Activated gamma-delta T cell treated with anti-CD3 and anti-CD28 coated beads, Interleukin-2, amount 50 U/mL, for 16 hours (primary cell): ENCODE results near the gene ACOD1.

ENCODE experiments used
- DNase-seq: peaks from one replicate; pipeline ENCODE4 v3.0.0-alpha.2; 2020; ENCODE audit warnings: low read depth

Gene ACOD1

DNA sequence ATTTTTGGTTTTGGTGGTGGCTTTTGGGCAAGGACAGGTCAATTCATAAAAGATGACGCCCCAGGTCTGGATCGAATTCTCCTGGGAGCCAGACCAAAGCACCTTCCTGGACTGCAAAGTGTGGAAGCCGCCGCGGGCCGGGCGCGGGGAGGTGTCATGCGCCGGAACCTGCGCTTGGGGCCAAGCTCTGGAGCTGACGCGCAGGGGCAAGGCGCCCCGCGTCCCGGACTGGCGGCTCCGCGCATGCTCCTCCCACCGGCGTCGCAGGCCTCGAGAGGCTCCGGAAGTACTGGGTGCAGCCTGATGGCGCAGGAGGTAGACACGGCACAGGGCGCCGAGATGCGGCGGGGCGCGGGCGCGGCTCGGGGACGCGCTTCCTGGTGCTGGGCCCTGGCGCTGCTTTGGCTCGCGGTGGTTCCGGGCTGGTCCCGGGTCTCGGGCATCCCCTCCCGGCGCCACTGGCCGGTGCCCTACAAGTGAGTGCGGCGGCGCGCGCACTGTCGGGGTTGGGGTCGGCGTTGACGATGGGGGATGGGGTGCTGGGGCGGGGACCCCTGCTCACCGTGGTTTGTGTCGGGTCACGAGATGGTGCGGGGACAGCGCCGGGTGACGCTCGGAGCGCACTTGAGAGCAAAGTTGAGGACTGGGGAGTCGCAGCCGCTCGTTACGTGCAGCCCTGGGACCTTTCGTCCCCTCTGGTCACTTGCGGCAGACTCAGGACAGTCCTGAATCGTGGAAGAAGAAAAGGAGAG lies 43.7 kb downstream of the ACOD1 start, which contains the start of gene CLN5:
CLN5 (plus strand) TSS at position 286 of the 752 bp plus-strand sequence; CDS start at position 304, 18 bp downstream.
- peak; percentile 87 for DNase-seq

DNA sequence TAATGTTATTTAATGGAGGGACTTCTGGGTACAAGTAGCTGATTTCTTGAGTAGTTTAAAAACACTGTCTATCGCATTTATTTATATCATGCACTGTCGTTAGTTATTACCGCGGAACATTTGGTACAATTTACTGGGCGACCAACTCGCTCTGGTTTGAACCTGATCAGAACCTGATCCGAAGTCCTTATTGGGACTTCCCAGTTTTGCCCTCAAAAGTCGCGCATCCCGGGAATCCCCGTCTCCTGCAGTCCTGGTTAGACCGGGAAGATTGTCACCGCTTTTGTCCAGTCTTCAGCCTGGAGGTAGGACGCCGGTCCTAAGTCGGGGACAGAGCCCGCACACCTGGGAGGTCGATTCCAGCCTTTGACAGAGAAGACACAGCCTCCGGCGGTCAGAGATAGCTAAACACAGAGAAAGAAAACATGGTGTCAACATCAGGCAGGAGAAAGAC lies 44.3 kb downstream of the ACOD1 start:
- no peak for DNase-seq

- no peak for DNase-seq
Measured at GRCh38 chr13:76993021-76993420, 44.7 kb downstream of the ACOD1 start.

DNA sequence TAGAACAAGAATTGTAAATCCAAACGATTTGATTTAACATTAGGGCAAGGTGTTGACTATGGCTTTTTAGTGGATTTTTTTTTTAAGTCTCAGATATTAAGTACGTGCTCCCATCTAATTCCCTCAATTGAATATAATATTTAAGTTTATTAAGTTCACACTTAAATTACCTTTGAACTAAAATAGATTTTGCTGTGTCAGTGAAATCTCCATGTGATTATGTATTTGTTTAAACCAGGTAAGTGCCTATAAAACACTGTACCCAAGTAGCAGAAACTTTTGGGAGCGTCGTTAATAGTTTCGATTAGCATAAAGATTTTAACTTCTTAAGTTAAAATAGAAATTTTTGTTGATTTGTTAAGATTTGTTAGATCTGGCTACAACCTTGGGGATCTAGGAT lies 45.2 kb downstream of the ACOD1 start:
- DNase-seq, result no peak

DNA sequence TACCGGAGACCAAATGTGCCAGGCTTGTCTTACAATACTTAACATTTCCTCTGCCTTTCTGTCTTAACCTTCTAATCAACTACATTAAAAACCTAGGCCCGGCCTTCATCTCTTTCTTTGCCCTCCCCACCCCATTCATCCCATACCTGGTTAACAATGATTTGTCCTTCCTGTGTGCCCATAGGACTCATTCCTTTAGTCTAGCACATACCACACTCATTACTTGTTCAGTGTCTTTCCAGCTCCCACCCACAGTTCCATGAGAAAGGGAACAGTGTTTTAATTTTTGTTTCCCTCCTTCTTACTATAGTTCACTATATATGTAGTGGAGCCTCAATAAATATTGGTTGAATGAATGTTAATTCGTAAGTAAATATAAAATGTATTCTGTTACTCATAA lies 46.0 kb downstream of the ACOD1 start:
- no peak for DNase-seq

DNA sequence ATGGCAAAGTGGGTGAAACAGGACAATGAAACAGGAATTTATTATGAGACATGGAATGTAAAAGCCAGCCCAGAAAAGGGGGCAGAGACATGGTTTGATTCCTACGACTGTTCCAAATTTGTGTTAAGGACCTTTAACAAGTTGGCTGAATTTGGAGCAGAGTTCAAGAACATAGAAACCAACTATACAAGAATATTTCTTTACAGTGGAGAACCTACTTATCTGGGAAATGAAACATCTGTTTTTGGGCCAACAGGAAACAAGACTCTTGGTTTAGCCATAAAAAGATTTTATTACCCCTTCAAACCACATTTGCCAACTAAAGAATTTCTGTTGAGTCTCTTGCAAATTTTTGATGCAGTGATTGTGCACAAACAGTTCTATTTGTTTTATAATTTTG lies 52.2 kb downstream of the ACOD1 start:
- DNase-seq, result no peak

GRCh38 chr13:77001540-77001939 lies 53.2 kb downstream of the ACOD1 start:
- no peak for DNase-seq

DNA sequence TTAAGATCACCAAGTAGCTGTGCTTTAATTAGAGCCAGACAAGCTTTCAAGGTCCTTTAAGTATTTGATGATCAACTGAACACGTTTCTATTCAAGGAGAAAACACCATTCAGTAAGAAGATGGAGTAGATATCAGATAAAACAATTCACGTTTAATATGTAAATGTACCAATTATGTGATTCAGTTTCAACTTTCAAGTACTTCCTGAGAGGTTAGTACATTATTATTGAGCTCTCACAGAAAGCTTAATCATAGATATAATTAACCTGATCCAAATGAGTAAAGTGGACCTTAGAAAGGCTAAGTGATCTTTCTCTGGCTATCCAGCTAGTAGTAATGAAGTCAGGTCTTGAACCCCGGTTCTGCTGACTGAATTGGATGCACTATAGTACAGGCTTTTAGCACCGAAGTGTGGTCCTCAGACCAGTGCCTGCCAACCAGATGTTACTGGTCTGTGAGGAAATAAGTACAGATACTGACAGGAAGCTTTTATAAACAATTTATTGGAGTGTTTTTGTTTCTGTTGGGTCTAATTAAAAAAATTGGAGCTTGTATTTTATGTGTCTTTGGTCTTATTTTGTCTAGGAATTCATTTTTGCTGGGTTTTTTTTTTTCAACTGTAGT lies 53.8 kb downstream of the ACOD1 start:
- no peak for DNase-seq

DNA sequence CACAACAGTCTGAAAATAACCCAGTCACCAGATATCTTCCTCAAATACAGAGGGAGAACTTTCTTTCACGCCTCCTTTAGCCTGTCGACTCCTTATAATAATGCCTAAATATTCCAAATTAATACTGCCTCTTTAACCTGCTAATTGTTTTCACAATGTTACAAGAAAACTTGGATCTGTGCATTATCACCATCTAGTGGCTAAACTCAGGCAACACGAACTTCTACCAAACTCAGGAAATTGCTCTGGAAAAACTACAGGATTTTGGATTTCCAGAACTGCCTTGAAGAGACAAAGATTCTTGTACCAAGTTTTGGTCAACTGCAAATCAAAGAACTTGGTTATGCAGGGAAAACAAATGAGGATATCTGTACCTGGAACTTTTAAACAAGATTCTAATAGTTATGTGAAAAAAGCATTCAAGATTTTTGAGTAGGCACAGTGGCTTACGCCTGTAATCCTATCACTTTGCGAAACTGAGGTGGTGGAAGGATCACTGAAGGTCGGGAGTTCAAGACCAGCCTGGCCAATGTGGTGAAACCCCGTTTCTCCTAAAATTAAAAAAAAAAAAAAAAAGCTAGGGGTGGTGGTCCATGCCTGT lies 54.4 kb downstream of the ACOD1 start:
- DNase-seq, result no peak
